ENCODE data around the gene SYNPO2.

SYNPO2 gene

DNA sequence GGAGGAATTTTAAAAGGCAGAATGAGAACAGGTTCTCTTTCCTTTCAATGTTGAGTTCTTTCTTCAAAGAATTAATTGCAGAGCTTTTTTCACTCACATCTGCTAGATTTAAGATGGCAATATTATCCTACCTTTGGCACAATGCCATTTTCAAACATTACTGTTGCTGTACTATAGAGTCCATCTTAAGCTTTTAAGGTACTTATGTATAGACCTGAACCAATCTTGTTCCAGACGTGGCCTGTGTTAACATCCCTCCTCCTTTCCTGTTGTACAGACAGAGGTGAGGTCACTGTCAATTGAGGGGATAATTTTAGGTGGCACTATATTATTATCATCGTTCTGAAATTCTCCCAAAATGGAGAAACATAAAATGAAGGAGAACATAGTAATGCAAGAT lies 194.0 kb downstream of the SYNPO2 start:
- no peak for DNase-seq

DNA sequence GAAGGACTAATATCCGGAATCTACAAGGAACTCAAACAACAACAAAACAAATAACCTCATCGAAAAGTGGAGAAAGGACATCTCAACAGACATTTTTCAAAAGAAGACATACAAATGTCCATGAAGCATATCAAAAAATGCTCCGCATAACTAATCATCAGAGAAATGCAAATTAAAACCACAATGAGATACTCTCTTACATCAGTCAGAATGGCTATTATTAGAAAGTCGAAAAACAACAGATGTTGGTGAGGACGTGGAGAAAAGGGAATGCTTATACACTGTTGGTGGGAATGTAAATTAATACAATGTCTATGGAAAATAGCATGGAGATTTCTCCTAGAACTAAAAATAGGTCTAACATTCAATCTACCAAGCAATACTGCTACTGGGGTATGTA lies 195.9 kb downstream of the SYNPO2 start:
- DNase-seq = no peak

DNA sequence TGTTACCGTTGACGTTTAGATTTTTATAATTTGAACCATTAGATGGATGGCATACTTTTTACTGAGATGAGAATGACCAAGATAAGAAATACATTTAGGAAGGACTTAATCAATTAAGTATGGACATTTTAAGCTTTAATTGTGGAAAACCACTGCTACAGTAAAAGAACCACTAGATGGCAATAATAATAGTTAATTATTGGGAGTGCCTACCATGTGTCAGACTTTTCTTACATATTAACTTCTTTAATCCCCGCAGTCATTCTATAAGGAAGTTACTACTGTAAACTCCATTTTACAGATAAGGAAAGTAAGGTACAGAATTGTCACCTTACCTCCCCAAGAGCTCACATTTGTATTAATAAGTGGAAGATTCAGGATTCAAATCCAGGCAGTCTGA lies 198.5 kb downstream of the SYNPO2 start:
- no peak for DNase-seq

DNA sequence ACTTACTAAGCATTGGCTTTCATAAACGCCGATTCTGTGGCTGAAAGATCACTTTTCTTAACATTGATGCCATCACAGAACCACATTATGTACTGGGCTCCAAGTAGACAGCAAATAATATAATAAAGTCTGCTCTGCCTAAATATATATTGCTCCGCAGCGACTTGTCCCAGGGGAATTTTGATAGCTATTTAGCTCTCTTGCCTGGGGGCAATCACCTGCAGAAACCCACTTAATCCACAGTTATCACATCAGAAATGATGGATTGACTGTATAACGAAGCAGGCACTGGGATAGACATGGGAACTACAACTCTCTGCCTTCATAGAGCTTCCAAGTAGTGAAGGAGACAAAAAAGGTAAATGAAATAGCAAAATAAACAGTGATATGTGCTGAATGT lies 199.0 kb downstream of the SYNPO2 start:
- DNase-seq = no peak

DNA sequence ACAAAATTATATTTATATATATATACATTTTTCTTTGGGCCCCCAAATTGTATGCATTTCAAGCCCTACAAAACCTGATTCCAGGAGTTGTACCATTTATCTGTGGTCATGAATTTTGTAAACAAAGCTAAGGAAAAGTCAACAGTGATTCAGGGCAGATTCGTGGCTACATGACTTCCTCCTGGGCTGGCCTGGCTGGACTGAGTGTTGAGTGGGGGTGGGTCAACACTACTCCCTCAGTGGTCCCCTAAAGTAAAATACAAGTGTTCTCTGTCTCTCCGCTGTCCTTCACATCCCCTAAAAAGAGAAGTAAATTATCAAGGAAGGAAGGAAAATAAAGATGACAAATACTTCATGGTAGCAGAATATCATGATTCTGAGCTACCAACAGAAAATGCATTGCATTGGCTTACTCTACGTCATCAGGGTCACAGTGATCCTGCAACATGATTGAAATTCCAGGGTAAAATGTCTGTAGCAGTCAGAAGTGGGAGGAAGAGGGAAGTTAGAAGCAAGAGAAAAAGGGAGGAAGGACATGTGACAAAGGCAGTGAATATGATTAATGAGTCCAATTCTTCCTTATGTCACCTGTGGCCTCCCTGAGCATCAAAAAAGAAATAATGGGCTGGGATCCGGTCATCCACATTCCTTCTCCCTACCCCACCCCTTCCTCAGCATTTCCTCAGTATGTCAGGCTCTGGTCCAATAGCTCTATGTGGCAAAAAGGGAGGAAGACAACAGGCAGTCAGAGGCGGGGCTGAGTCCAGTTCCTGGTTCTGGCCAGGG lies 204.6 kb downstream of the SYNPO2 start:
- no peak for DNase-seq

DNA sequence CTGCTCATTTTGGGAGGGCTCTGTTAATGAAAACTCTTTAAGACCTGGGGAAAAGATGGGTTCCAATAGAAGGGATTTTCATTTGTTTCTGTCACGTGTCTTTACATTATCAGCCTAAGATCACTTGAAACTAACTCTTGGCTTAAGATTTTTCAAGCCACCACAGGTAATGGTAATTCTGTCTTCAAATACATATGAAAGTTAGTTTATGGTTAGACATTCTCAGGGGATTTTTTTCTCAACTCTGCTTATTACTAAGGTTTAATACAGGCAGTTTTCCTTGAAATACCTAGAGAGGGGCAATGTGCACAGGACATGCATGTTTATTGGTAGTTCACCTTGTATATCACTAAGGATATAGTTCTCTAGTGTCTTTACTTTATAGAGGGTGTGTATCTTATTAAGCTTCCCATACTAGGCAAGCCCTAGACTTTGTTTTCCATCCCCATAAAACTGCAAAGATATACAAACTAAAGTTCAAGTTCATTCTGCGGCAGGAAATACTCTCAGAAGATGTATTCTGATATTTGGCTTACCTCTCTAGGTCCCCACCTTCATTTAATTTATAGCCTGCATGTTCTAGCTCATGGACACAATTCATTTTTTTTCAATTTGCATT lies 208.7 kb downstream of the SYNPO2 start:
- no peak for DNase-seq

DNA sequence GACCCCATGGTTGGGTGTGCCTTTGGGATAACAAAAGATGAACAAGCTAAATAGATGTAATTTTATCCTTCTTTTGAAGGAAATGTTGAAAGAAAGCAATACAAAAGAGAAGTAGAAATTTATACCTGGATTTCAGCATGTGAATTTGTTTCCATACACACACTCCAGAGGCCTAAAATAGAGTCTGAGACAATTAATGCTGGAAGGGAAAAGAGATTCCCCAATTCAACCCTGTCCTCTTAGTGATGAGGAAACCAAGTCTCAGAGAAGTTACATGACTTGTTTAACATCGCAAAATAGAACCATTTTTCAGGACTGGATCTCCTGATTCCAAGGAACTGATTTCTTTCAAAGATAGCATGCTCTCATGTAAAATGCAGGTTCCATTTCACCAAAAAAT lies 209.7 kb downstream of the SYNPO2 start:
- no peak for DNase-seq

DNA sequence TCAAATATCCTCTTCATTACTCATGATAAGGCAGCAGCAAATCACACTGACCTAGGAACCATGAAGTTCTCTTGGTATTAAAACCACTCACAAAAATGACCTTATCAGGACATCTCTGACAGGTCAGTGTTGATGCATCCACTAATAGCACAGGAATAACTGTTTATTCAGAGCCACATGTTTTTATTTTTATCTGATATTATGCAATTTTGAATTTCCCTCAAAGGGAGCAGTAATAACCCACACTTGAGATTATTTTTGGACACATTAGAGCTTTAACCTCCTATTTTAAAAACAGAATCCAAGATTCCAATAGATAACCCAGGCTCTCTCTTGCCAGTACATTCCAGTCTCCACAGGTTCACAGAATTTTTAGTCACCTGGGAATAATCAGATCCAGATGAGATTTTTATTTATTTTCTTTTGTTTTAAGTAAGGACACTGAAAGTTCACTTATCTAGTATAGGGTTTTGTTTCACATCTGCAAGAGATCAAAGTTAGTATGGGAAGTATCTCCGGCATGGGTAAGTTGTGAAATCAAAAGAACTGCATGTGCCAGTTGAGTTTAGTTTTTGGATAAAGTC lies 210.7 kb downstream of the SYNPO2 start:
- no peak for DNase-seq

DNA sequence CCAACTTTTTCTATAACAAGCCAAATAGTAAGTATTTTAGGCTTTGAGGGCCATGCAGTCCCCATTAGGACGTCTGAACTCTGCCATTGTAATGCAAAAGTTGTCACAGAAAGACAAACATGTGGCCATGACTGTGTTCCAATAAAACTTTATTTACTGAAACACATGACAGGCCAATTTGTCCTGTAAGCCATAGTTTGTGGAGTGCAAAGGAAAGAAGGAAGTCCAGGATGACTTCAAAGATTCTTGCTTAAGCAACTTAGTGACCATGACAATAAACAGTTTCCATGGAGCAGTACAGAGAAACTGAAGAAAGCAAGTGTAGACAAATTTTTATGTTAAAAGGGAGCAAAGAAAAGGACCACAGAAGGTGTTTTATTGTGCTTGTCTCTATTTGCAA lies 212.0 kb downstream of the SYNPO2 start:
- no peak for DNase-seq

DNA sequence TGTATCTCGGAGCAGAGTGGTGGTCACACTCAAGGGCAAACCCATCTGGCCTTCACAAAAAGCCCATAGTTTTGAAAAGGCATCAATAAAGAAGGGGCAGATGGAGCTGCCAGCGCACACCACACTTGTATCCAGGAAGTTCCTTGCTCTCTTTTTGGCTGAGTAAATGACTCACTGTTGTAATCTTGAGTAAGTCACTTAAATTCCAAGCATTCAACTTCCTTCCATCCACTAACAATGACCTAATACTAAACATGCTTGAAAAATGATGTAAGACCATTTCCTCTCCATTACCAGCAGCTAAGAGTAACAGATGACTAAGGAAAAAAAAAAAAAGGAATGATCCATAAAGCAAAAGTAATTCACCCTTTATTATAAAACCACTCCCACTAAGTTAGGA lies 214.6 kb downstream of the SYNPO2 start:
- DNase-seq = peak; percentile 35

DNA sequence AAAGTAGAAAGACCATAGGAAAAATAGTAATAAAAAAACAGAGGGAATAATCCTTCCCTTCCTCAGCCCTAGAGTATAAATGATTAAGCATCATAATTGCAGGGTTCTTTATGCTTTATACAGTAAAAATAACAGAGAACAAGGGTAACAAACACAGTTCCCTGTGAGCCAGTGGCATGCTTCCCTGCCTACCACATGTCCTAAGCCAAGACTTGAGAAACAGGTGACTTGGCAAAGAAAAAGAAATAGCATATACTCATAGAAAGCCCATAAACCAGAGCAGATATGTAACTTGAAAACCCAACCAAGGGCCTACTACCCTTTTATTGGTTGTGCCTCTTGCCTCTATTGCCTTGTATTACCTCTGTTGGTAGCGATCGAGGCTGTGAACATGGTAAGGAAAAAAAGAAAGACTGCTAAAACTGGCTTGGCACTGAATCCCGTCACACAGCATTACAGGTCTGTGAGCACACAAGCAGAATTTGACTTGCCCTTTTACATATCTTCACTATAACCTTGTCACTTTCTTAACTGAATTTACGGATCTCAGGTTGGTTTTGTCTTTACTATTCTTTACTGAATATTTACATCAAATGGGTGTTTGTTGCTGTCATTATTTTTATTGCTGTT lies 216.1 kb downstream of the SYNPO2 start:
- DNase-seq = no peak

DNA sequence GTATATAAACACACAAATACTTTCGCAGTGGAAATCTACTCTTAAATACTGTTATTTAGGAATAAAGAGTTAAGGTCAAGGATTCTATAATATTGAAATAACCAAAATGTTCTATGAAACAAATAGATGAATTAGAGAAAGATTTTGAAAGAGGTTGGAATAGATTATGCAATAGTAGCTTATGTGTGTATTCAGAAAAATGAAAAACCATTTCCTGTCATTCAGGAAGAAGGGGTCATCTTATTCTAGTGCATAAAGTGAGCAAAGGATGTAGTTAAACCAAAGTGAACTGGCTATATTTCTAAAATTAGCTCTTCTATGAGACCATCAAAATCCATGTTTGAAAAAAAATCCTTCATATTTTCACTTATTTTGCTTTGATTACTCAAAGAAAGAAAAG lies 217.0 kb downstream of the SYNPO2 start:
- no peak for DNase-seq

DNA sequence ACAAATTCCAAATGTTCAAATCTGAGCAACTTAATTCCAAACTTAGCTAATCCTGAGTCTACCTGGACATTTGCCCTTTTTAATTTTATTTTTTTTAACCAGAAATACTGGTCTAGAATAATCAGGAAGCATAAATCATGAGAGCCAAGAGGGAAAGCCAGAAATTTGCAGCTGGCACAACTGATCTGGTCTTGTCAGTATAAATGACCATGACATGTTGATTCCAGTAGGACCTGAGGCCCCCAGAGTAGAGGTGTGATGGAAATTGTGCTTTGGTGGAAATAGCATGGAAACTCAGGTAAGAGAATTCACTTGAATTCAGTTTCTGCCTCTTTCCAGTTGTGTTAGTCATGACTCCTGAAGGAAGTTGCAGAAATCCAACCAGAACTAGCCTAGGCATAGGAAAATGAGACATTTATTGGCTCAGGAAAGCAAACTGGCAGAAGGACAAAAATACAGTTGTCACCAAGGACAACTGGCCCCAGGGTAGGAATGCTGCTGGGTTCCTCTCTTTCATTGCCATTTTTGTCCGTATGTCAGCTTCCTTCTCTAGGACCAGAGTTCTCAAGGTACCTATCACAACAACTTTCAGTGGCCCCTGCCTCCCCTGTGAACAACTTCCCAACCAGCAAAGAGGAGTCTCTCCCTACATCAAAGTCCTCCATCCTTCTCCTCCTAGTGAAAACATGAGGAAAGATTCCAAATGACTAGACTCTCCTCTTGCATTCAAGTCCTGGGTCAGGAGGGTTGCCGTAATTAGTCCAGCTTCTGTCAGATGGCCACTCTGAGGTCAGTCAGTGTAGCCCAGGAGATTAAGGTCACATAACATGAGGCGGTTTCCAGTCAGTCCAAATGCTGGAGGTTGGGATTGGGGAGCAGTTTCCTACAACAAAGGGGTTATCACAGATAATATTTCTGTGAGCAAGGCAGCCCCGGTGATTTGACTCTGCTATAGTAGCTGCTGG lies 217.7 kb downstream of the SYNPO2 start:
- DNase-seq = no peak

DNA sequence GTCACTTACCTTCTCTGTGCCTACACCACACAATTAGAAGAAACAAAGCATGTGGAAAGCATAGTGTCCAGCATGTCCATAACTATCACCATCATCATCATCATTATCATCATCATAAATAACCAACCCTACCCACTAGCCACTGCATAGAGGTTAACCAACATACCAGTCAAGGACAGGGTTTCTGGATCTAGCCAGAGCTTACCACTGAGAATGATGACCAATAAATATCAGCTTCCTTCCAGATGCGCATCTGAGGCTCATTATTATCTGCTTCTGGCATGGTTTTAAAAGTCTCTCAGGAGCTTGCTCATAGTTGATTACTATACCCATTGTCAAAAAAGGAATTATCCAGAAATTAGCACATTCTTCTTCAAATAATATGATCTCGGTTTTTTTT lies 221.5 kb downstream of the SYNPO2 start:
- DNase-seq = no peak

All from GF-D8 (cell line).